NOMO-1 treated with dmso at 0.1 percent for 144 hours (cell line): Measurements from ENCODE around the gene LUC7L2.
"Not testable (repeated sequence)": the region's sequence is repeated elsewhere in the genome, so short reads cannot be mapped to it uniquely, and the experiment has no call there.

Experiments used
- DNase-seq: peaks from one replicate; lab custom pipeline; 2025; ENCODE audit not compliant: unreplicated experiment; lab: John Stamatoyannopoulos, UW

The LUC7L2 gene

GRCh38 chr7:139446051-139446890, 86.6 kb downstream of the LUC7L2 start:
- no peak for DNase-seq

DNA sequence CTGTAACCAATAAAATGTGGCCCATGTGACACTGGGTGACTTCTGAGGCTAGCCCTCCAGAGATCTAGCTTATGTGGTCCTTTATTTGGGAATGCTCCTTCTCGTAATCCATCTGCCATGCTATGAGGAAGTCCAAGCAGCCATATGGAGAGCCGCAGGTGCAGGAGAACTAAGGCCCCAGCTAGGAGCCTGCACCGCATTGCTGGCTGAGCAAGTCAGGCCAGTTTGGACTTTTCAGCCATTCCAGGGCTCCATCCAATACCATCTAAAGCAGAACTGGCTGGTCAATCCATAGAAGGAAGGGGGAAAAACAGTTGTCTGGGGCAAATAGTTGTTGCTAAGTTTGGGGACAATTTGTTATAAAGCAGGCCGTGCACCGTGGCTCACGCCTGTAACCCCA, 91.2 kb downstream of the LUC7L2 start:
- no peak for DNase-seq

GRCh38 chr7:139451638-139452037, 91.9 kb downstream of the LUC7L2 start:
- DNase-seq: no peak

DNA sequence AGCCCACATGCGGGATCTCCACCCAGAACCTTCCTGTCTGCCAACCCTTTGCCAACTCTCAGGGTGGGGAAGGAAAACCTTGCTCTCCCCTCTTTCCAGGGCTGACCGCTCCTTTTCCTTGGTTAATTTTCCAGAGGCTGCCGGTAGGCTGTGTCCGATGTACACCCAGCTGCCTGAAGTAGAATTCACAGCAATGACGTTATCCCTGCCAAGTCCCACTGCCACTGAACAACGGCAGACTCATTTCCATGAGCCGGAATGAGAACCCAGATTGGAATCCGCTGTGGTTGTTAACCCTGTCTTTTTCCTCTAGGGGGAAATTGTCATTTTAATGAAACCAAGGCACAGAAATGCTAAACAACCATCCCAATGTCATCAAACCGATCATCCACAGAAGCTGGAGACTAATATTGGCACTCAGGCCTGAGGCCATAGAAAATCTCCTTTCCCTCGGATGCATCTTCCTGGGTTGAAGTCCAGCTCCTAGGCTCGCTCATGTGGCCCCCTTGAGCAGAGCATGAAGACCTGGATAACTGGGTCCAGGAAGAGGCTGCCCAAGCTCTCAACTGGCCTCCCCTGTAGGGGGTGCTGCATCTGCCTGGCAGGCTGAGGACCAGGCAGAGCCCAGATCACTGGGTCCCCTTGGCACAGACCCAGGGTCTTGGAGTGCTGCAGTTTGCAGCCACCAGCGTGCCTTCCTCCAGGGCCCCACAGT, 93.4 kb downstream of the LUC7L2 start:
- DNase-seq: no peak

- no peak for DNase-seq
Observed at GRCh38 chr7:139453673-139454321, 94.1 kb downstream of the LUC7L2 start.

DNA sequence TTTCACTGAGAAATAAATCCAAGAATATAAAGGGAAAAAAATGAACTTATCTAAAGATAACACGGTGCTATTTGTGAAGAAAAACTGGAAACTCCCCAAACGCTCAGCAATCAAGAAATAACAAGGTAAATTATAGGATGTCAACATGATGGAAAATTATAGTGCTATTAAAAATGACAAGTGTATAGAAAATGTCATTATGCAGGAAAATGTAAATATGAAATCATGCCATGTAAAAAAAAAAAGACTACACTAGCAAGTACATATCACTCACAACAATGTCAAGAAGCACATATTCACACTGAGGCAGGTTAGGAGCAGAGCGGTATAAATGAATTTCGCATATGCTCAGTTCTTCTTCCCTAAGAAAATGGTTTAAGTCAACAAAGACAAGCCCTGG, 96.1 kb downstream of the LUC7L2 start:
- DNase-seq: no peak

GRCh38 chr7:139456511-139456910, 96.8 kb downstream of the LUC7L2 start:
- DNase-seq: no peak

- DNase-seq: no peak
Observed at GRCh38 chr7:139457153-139457946, 97.7 kb downstream of the LUC7L2 start.

DNA sequence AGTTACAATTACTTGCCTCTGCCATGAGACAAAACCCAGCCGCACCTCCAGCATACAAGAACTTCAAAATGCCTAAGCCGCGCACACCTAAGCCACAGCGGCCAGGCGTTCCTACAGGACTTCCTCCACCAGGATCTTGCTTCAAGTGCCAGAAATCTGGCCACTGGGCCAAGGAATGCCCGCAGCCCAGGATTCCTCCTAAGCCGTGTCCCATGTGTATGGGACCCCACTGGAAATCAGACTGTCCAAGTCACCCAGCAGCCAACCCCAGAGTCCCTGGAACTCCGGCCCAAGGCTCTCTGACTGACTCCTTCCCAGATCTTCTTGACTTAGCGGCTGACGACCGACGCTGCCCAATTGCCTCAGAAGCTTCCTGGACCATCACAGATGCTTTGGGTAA, 103.7 kb downstream of the LUC7L2 start:
- not testable (repeated sequence) for DNase-seq

GRCh38 chr7:139464511-139464910, 104.8 kb downstream of the LUC7L2 start:
- DNase-seq: not testable (repeated sequence)

GRCh38 chr7:139465072-139465471, 105.4 kb downstream of the LUC7L2 start:
- not testable (repeated sequence) for DNase-seq

DNA sequence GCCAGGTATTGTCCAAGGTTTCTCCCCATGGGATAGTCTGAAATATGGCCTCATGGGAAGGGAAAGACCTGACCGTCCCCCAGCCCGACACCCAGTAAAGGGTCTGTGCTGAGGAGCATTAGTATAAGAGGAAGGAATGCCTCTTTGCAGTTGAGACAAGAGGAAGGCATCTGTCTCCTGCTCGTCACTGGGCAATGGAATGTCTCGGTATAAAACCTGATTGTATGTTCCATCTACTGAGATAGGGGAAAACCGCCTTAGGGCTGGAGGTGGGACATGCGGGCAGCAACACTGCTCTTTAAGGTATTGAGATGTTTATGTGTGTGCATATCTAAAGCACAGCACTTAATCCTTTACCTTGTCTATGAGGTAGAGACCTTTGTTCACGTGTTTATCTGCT, 108.0 kb downstream of the LUC7L2 start:
- not testable (repeated sequence) for DNase-seq

- not testable (repeated sequence) for DNase-seq
Observed at GRCh38 chr7:139468281-139468680, 108.6 kb downstream of the LUC7L2 start.

- no peak for DNase-seq
Observed at GRCh38 chr7:139471740-139472353, 112.2 kb downstream of the LUC7L2 start.
